Smooth muscle cell (in vitro differentiated cells): ENCODE data around the gene PTPRD. TPM values are rescaled to one million over a fixed set of nuclear protein-coding genes. Genes with fewer than 3 reads are reported as not detected.

ENCODE experiments used
- DNase-seq: peaks from one replicate; lab custom pipeline; 2025; ENCODE audit not compliant: unreplicated experiment; lab: John Stamatoyannopoulos, UW
- H2AFZ ChIP-seq: fragments of 200-600 bp; sonication (generic); 2 replicates; pipeline ENCODE4 v1.6.0; 2016; ENCODE audit warnings: antibody characterized with exemption, low read depth, mild to moderate bottlenecking
- H3F3A ChIP-seq: fragments of 200-600 bp; sonication (generic); 2 replicates; pipeline ENCODE4 v1.6.0; 2017; ENCODE audit warnings: antibody characterized with exemption, low read depth
- H3K27ac ChIP-seq: fragments of 200-600 bp; sonication (generic); 2 replicates; pipeline ENCODE4 v1.5.1; 2016; ENCODE audit warnings: low read depth, mild to moderate bottlenecking
- H3K27me3 ChIP-seq: fragments of 200-600 bp; sonication (generic); 2 replicates; pipeline ENCODE4 v1.6.1; 2016; ENCODE audit warnings: low read depth, mild to moderate bottlenecking
- H3K36me3 ChIP-seq: fragments of 200-600 bp; sonication (generic); 2 replicates; pipeline ENCODE4 v1.5.1; 2016; ENCODE audit warnings: low read depth
- H3K4me1 ChIP-seq: fragments of 200-600 bp; sonication (generic); 2 replicates; pipeline ENCODE4 v1.5.1; 2016; ENCODE audit warnings: low read depth
- H3K4me2 ChIP-seq: fragments of 200-600 bp; sonication (generic); 2 replicates; pipeline ENCODE4 v1.6.0; 2016; ENCODE audit warnings: mild to moderate bottlenecking
- H3K4me3 ChIP-seq: fragments of 200-600 bp; sonication (generic); 2 replicates; pipeline ENCODE4 v1.5.1; 2016; ENCODE audit warnings: mild to moderate bottlenecking
- H3K79me2 ChIP-seq: fragments of 200-600 bp; sonication (generic); 2 replicates; pipeline ENCODE4 v1.6.0; 2016; ENCODE audit warnings: low read depth, mild to moderate bottlenecking
- H3K9ac ChIP-seq: fragments of 200-600 bp; sonication (generic); 2 replicates; pipeline ENCODE4 v1.6.0; 2016; ENCODE audit warnings: low read depth
- H3K9me3 ChIP-seq: fragments of 200-600 bp; sonication (generic); replicated peaks from 2 replicates; pipeline ENCODE4 v1.5.1; 2016; ENCODE audit warnings: low read depth
- H4K20me1 ChIP-seq: fragments of 200-600 bp; sonication (generic); 2 replicates; pipeline ENCODE4 v1.6.0; 2016; ENCODE audit warnings: low read depth
- CTCF ChIP-seq: fragments of 200-600 bp; sonication (generic); IDR thresholded peaks from 2 replicates; pipeline ENCODE4 v1.5.1; 2017; ENCODE audit warnings: borderline replicate concordance, mild to moderate bottlenecking, antibody characterized with exemption; ENCODE audit not compliant: insufficient read depth, poor library complexity, severe bottlenecking
- WGBS: methylation state at CpG from one replicate; pipeline ENCODE4 v1.1.7; 2016; ENCODE audit warnings: low lambda C conversion rate; 5-methylcytosine and 5-hydroxymethylcytosine counted together
- polyA plus RNA-seq: library from polyadenylated mRNA; unstranded; fragments of >200 nt; fragmentation: Nextera tagmentation; extraction: Ambion mirVana; gene quantifications from 2 replicates; pipeline ENCODE4 v1.2.1, GENCODE V29; 2016
- total RNA-seq: library from RNA; depleted of rRNA; stranded (reverse); fragments of >200 nt; gene quantifications from 2 replicates; pipeline ENCODE4 v1.2.3, GENCODE V29; 2014

PTPRD gene
- total and polyA plus RNA-seq, 2 experiments from 2014 or later = 6.5 to 61.0 TPM

- Histone ChIP-seq H2AFZ (no peak overlapping the region), H3K4me2 (peak overlapping the region; percentile 53), H3K79me2 (peaks cover 28% of the 10 kb centered on the region), H3F3A (no peaks in the 10 kb centered on the region), H3K4me1 (peaks cover 19% of the 10 kb centered on the region), H3K27ac (peak overlapping the region; percentile 80), H3K36me3 (no peaks in the 10 kb centered on the region), H3K9me3 (no peaks in the 10 kb centered on the region), H3K9ac (no peak overlapping the region), H3K4me3 (no peak overlapping the region), H3K27me3 (no peaks in the 10 kb centered on the region), H4K20me1 (no peaks in the 10 kb centered on the region)
- WGBS = 39% methylated on average over 5 of the region's 5 CpGs
- no peak for TF ChIP-seq CTCF
- DNase-seq = no peak
Observed at GRCh38 chr9:8822667-8823025, 1790.2 kb downstream of the PTPRD start.

GRCh38 chr9:8821910-8822666 is 1790.7 kb downstream of the PTPRD start:
- no peak overlapping the region for H3K4me3 ChIP-seq
- H3K27me3 ChIP-seq = no peaks in the 10 kb centered on the region
- H3K27ac ChIP-seq = peak overlapping the region; percentile 80
- peaks cover 24% of the 10 kb centered on the region for H3K4me1 ChIP-seq
- H3K9ac ChIP-seq = no peak overlapping the region
- H3K9me3 ChIP-seq = no peaks in the 10 kb centered on the region
- peak overlapping the region; percentile 53 for H3K4me2 ChIP-seq
- 65% methylated on average over 4 of the region's 4 CpGs for WGBS
- no peak for TF ChIP-seq CTCF
- no peak for DNase-seq
- H2AFZ ChIP-seq = no peak overlapping the region
- H3F3A ChIP-seq = no peaks in the 10 kb centered on the region
- no peaks in the 10 kb centered on the region for H4K20me1 ChIP-seq
- H3K36me3 ChIP-seq = no peaks in the 10 kb centered on the region
- peaks cover 26% of the 10 kb centered on the region for H3K79me2 ChIP-seq

GRCh38 chr9:8817335-8817734 is 1795.5 kb downstream of the PTPRD start:
- TF ChIP-seq CTCF = no peak
- H3K4me3 ChIP-seq = no peak overlapping the region
- no peaks in the 10 kb centered on the region for H4K20me1 ChIP-seq
- peaks cover 50% of the 10 kb centered on the region for H3K79me2 ChIP-seq
- no peak overlapping the region for H3K4me2 ChIP-seq
- H3K27me3 ChIP-seq = no peaks in the 10 kb centered on the region
- no peaks in the 10 kb centered on the region for H3K36me3 ChIP-seq
- H3K9me3 ChIP-seq = no peaks in the 10 kb centered on the region
- H2AFZ ChIP-seq = no peak overlapping the region
- H3K4me1 ChIP-seq = peaks cover 27% of the 10 kb centered on the region
- no peak for DNase-seq
- no peaks in the 10 kb centered on the region for H3F3A ChIP-seq
- no peak overlapping the region for H3K27ac ChIP-seq
- no peak overlapping the region for H3K9ac ChIP-seq

- no peak overlapping the region for H3K9ac ChIP-seq
- H3K36me3 ChIP-seq = no peaks in the 10 kb centered on the region
- no peak for TF ChIP-seq CTCF
- peaks cover 50% of the 10 kb centered on the region for H3K79me2 ChIP-seq
- H3K4me2 ChIP-seq = no peak overlapping the region
- H3K4me1 ChIP-seq = peaks cover 25% of the 10 kb centered on the region
- H3F3A ChIP-seq = no peaks in the 10 kb centered on the region
- no peak overlapping the region for H3K27ac ChIP-seq
- 18% methylated on average over 2 of the region's 2 CpGs for WGBS
- no peak overlapping the region for H2AFZ ChIP-seq
- DNase-seq = no peak
- no peaks in the 10 kb centered on the region for H3K27me3 ChIP-seq
- H4K20me1 ChIP-seq = no peaks in the 10 kb centered on the region
- H3K4me3 ChIP-seq = no peak overlapping the region
- H3K9me3 ChIP-seq = no peaks in the 10 kb centered on the region
Observed at GRCh38 chr9:8816361-8816760, 1796.4 kb downstream of the PTPRD start.
